Keratinocyte (primary cell): ENCODE measurements around the gene UNC13C.

Experiments
- CTCF ChIP-seq, 3 experiments: IDR thresholded peaks in 1 of 3; conservative IDR thresholded peaks in 1 of 3; optimal IDR thresholded peaks in 1 of 3; 2 replicates in 2 of 3; 3 replicates in 1 of 3; pipeline versions ENCODE3 to v1.5.1; 2011; ENCODE audit warnings: low read length in 3 of 3, mild to moderate bottlenecking in 3 of 3, moderate library complexity in 2 of 3, control low read depth in 1 of 3, inconsistent platforms in 1 of 3; ENCODE audit not compliant: insufficient read depth in 2 of 3; ENCODE audit errors: extremely low read depth in 1 of 3
- EZH2 ChIP-seq: IDR thresholded peaks from one replicate; pipeline ENCODE4 v1.6.1; 2012; ENCODE audit warnings: inconsistent platforms, mild to moderate bottlenecking, low read length, moderate library complexity

- TF ChIP-seq CTCF (optimal IDR thresholded peaks at IDR 0.05 in 1 of 3, IDR thresholded peaks at IDR 0.05 in 1 of 3, conservative IDR thresholded peaks at IDR 0.05 in 1 of 3; ENCODE audit: extremely low read depth in 1 of 3, insufficient read depth in 2 of 3, low read length in 3 of 3) (no peak), EZH2 (no peak)
Measured at GRCh38 chr15:54083501-54083900, 105.3 kb downstream of the UNC13C start.
